ENCODE results near the gene BICC1.
A peak's percentile ranks its signal among the peaks of the same experiment; 100 is the strongest.

The BICC1 gene

GRCh38 chr10:58512491-58513187 is at the start of gene BICC1:
TSS of gene BICC1 (plus strand) at chr10:58512872. CDS start at chr10:58513144, 272 bp downstream.
- DNase-seq (ENCODE audit: low read depth, low spot score), result no peak
- ChIA-PET POLR2A (interaction anchor here (1.0 to 1.3 kb wide), 4 partner anchors 37 to 100 kb away, joined by 3 read pairs; no protein-coding TSS in a partner anchor), CTCF (interaction anchor here (0.6 to 1.8 kb wide), 9 partner anchors 11 to 128 kb away, joined by 3 to 7 read pairs (median 3); no protein-coding TSS in a partner anchor)
- TF ChIP-seq CTCF (IDR thresholded peaks at IDR 0.05; ENCODE audit: insufficient read depth, low read length, missing control alignments), result no peak
- H3K4me3 ChIP-seq (ENCODE audit: low read depth, low read length), result peak within 1 kb of the TSS; percentile 67

- CTCF ChIA-PET, result interaction anchor here (1.0 to 1.1 kb wide), 2 partner anchors 10 to 50 kb away, joined by 3 read pairs; no protein-coding TSS in a partner anchor
Observed at GRCh38 chr10:58464956-58465355, 47.7 kb upstream of the BICC1 start.

GRCh38 chr10:58465629-58466028 is 47.0 kb upstream of the BICC1 start:
- ChIA-PET CTCF (interaction anchor here (0.9 to 1.1 kb wide), 3 partner anchors 10 to 51 kb away, joined by 3 read pairs; no protein-coding TSS in a partner anchor), POLR2A (no interaction called here)
- H3K4me3 ChIP-seq (ENCODE audit: low read depth, low read length), result no peak overlapping the region
- TF ChIP-seq CTCF (IDR thresholded peaks at IDR 0.05; ENCODE audit: insufficient read depth, low read length, missing control alignments), result no peak
- no peak for DNase-seq (ENCODE audit: low read depth, low spot score)

More at GRCh38 chr10:58464956-58465355, 47.7 kb upstream of the BICC1 start:
- POLR2A ChIA-PET, result no interaction called here
- DNase-seq (ENCODE audit: low read depth, low spot score), result no peak
- H3K4me3 ChIP-seq (ENCODE audit: low read depth, low read length), result no peak overlapping the region
- TF ChIP-seq CTCF (IDR thresholded peaks at IDR 0.05; ENCODE audit: insufficient read depth, low read length, missing control alignments), result no peak

GRCh38 chr10:58467931-58468635 is 44.6 kb upstream of the BICC1 start:
- ChIA-PET CTCF (interaction anchor here (0.9 to 1.0 kb wide), 2 partner anchors 10 to 56 kb away, joined by 3 to 4 read pairs; no protein-coding TSS in a partner anchor), POLR2A (no interaction called here)
- no peak overlapping the region for H3K4me3 ChIP-seq (ENCODE audit: low read depth, low read length)
- no peak for TF ChIP-seq CTCF (IDR thresholded peaks at IDR 0.05; ENCODE audit: insufficient read depth, low read length, missing control alignments)
- DNase-seq (ENCODE audit: low read depth, low spot score), result no peak

- CTCF ChIA-PET, result interaction anchor here (1.0 kb wide), 1 partner anchor 59 kb away, joined by 4 read pairs; no protein-coding TSS in a partner anchor
- DNase-seq (ENCODE audit: low read depth, low spot score), result no peak
- no peak overlapping the region for H3K4me3 ChIP-seq (ENCODE audit: low read depth, low read length)
- TF ChIP-seq CTCF (IDR thresholded peaks at IDR 0.05; ENCODE audit: insufficient read depth, low read length, missing control alignments), result no peak
- POLR2A ChIA-PET, result no interaction called here
Observed at GRCh38 chr10:58473976-58474375, 38.7 kb upstream of the BICC1 start.

Data from AG04449 (cell line).